ENCODE data around the gene SHE. TPM values are rescaled to one million over a fixed set of nuclear protein-coding genes. Genes with fewer than 3 reads are reported as not detected.

Gene SHE
- total and polyA plus RNA-seq, 2 donors, result 2.7 to 7.6 TPM

DNA sequence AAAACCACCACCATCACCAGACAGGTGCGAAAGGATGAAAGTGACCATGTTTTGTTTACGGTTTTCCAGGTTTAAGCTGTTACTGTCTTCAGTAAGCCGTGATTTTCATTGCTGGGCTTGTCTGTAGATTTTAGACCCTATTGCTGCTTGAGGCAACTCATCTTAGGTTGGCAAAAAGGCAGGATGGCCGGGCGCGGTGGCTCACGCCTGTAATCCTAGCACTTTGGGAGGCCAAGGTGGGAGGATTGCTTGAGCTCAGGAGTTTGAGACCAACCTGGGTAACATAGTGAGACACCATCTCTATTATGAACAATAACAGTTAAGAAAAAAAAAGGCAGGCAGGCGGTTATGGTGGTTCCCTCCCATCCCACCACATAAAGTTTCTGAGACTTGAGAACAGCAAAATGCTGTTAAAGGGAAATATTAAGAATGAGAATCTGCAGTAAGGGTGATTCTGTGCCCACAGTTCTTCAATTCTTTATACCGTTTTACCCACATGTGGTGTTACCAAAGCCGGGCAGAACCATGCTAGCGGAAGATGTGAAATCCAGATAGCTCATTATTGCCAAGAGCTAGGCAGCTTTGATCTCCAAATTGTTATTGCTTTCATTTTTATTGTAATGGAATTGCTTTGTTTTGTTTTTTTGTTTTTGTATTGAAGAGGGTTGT is 34.6 kb downstream of the SHE start:
- Histone ChIP-seq H3K27ac (ENCODE audit: low read depth in 1 of 2, low read length in 1 of 2) (no peak overlapping the region), H3K9me3 (ENCODE audit: control insufficient read depth in 2 of 2, insufficient read depth in 1 of 2, low read length in 1 of 2) (no peaks in the 10 kb centered on the region), H3K36me3 (ENCODE audit: control insufficient read depth in 2 of 2, insufficient read depth in 2 of 2, low read length in 1 of 2) (no peaks in the 10 kb centered on the region), H3K4me3 (ENCODE audit: low read length in 2 of 2) (no peak overlapping the region), H3K27me3 (ENCODE audit: control insufficient read depth in 2 of 2, insufficient read depth in 1 of 2, low read length in 1 of 2) (no peaks in the 10 kb centered on the region), H3K4me1 (ENCODE audit: control insufficient read depth in 2 of 2, insufficient read depth in 2 of 2, low read length in 2 of 2) (peaks cover 16 to 47% of the 10 kb centered on the region in 2 donors)
- WGBS, result 84% methylated on average over 11 of the region's 11 CpGs
- no peak for DNase-seq (ENCODE audit: low read depth in 6 of 9, low spot score in 9 of 9)

DNA sequence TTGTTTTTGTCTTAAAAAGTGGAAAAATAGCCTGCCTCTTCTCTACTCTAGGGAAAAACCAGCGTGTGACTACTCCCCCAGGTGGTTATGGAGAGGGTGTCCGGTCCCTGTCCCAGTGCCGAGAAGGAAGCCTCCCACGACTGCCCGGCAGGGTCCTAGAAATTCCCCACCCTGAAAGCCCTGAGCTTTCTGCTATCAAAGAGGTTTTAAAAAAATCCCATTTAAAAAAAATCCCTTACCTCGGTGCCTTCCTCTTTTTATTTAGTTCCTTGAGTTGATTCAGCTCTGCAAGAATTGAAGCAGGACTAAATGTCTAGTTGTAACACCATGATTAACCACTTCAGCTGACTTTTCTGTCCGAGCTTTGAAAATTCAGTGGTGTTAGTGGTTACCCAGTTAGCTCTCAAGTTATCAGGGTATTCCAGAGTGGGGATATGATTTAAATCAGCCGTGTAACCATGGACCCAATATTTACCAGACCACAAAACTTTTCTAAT is 35.2 kb downstream of the SHE start:
- H3K27me3 ChIP-seq (ENCODE audit: control insufficient read depth in 2 of 2, insufficient read depth in 1 of 2, low read length in 1 of 2), result no peaks in the 10 kb centered on the region
- DNase-seq (ENCODE audit: low read depth in 6 of 9, low spot score in 9 of 9), result no peak
- H3K9me3 ChIP-seq (ENCODE audit: control insufficient read depth in 2 of 2, insufficient read depth in 1 of 2, low read length in 1 of 2), result no peaks in the 10 kb centered on the region
- H3K27ac ChIP-seq (ENCODE audit: low read depth in 1 of 2, low read length in 1 of 2), result peak overlapping the region in 1 of 2 donors; percentile 13
- no peaks in the 10 kb centered on the region for H3K36me3 ChIP-seq (ENCODE audit: control insufficient read depth in 2 of 2, insufficient read depth in 2 of 2, low read length in 1 of 2)
- 39% methylated on average over 8 of the region's 8 CpGs for WGBS
- no peak overlapping the region for H3K4me3 ChIP-seq (ENCODE audit: low read length in 2 of 2)
- peaks cover 16 to 47% of the 10 kb centered on the region in 2 donors for H3K4me1 ChIP-seq (ENCODE audit: control insufficient read depth in 2 of 2, insufficient read depth in 2 of 2, low read length in 2 of 2)

DNA sequence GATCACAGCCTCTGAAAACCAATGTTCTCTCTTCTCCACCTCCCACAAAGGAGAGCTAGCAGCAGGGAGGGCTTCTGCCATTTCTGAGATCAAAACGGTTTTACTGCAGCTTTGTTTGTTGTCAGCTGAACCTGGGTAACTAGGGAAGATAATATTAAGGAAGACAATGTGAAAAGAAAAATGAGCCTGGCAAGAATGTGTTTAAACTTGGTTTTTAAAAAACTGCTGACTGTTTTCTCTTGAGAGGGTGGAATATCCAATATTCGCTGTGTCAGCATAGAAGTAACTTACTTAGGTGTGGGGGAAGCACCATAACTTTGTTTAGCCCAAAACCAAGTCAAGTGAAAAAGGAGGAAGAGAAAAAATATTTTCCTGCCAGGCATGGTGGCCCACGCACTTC is 36.0 kb downstream of the SHE start:
- Histone ChIP-seq H3K4me1 (ENCODE audit: control insufficient read depth in 2 of 2, insufficient read depth in 2 of 2, low read length in 2 of 2) (peaks cover 16 to 49% of the 10 kb centered on the region in 2 donors), H3K4me3 (ENCODE audit: low read length in 2 of 2) (no peak overlapping the region), H3K36me3 (ENCODE audit: control insufficient read depth in 2 of 2, insufficient read depth in 2 of 2, low read length in 1 of 2) (no peaks in the 10 kb centered on the region), H3K27me3 (ENCODE audit: control insufficient read depth in 2 of 2, insufficient read depth in 1 of 2, low read length in 1 of 2) (no peaks in the 10 kb centered on the region), H3K27ac (ENCODE audit: low read depth in 1 of 2, low read length in 1 of 2) (peak overlapping the region; percentile 25 to 67), H3K9me3 (ENCODE audit: control insufficient read depth in 2 of 2, insufficient read depth in 1 of 2, low read length in 1 of 2) (no peaks in the 10 kb centered on the region)
- 63% methylated on average over 3 of the region's 3 CpGs for WGBS
- peak in 1 of 9 donors; percentile 47 for DNase-seq (ENCODE audit: low read depth in 6 of 9, low spot score in 9 of 9)

- peaks cover 16 to 54% of the 10 kb centered on the region in 2 donors for H3K4me1 ChIP-seq (ENCODE audit: control insufficient read depth in 2 of 2, insufficient read depth in 2 of 2, low read length in 2 of 2)
- H3K9me3 ChIP-seq (ENCODE audit: control insufficient read depth in 2 of 2, insufficient read depth in 1 of 2, low read length in 1 of 2), result no peaks in the 10 kb centered on the region
- WGBS, result 85% methylated on average over 8 of the region's 8 CpGs
- no peaks in the 10 kb centered on the region for H3K27me3 ChIP-seq (ENCODE audit: control insufficient read depth in 2 of 2, insufficient read depth in 1 of 2, low read length in 1 of 2)
- no peak for DNase-seq (ENCODE audit: low read depth in 6 of 9, low spot score in 9 of 9)
- no peaks in the 10 kb centered on the region for H3K36me3 ChIP-seq (ENCODE audit: control insufficient read depth in 2 of 2, insufficient read depth in 2 of 2, low read length in 1 of 2)
- H3K4me3 ChIP-seq (ENCODE audit: low read length in 2 of 2), result no peak overlapping the region
- peak overlapping the region; percentile 25 to 67 for H3K27ac ChIP-seq (ENCODE audit: low read depth in 1 of 2, low read length in 1 of 2)
These were observed 36.5 kb downstream of the SHE start for GRCh38 chr1:154465621-154466195.

DNA sequence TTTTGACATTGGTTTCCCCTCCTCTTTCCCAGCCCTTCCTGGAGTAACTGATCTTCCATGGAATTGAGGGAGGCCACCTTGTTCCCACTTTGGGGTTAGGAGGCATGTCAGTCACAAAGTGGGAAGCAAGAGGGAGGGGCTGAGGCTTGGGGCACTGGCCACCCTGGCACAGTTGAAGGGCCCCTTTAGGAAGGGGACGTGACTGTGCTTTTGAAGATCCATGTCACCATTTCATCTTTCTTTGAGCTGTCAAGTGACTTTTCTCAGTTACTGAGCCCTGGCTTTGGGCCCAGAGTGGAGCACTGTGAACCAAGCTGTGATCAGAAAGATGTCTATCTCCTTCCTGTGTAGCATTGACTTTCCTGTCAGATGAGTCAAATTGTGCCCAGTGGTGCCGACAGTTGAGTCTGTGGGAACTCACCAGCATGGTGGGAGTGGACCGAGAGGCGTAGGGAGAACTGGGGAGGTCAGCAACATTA is 38.7 kb downstream of the SHE start:
- Histone ChIP-seq H3K4me1 (ENCODE audit: control insufficient read depth in 2 of 2, insufficient read depth in 2 of 2, low read length in 2 of 2) (peaks cover 16 to 57% of the 10 kb centered on the region in 2 donors), H3K9me3 (ENCODE audit: control insufficient read depth in 2 of 2, insufficient read depth in 1 of 2, low read length in 1 of 2) (no peaks in the 10 kb centered on the region), H3K36me3 (ENCODE audit: control insufficient read depth in 2 of 2, insufficient read depth in 2 of 2, low read length in 1 of 2) (no peaks in the 10 kb centered on the region), H3K27me3 (ENCODE audit: control insufficient read depth in 2 of 2, insufficient read depth in 1 of 2, low read length in 1 of 2) (no peaks in the 10 kb centered on the region), H3K4me3 (ENCODE audit: low read length in 2 of 2) (no peak overlapping the region), H3K27ac (ENCODE audit: low read depth in 1 of 2, low read length in 1 of 2) (peak overlapping the region; percentile 67 to 72)
- DNase-seq (ENCODE audit: low read depth in 6 of 9, low spot score in 9 of 9), result peak in 3 of 9 donors; percentile 36 to 76 (median 36)
- WGBS, result 14% methylated on average over 4 of the region's 4 CpGs

- 78% methylated on average over 15 of the region's 15 CpGs for WGBS
- no peak overlapping the region for H3K27ac ChIP-seq (ENCODE audit: low read depth in 1 of 2, low read length in 1 of 2)
- DNase-seq (ENCODE audit: low read depth in 6 of 9, low spot score in 9 of 9), result peak in 1 of 9 donors; percentile 52
These were observed 41.4 kb downstream of the SHE start for GRCh38 chr1:154460695-154461260.

GRCh38 chr1:154459080-154459479 is 43.1 kb downstream of the SHE start:
- Histone ChIP-seq H3K4me3 (ENCODE audit: low read length in 2 of 2) (no peak overlapping the region), H3K27ac (ENCODE audit: low read depth in 1 of 2, low read length in 1 of 2) (no peak overlapping the region), H3K27me3 (ENCODE audit: control insufficient read depth in 2 of 2, insufficient read depth in 1 of 2, low read length in 1 of 2) (no peaks in the 10 kb centered on the region), H3K4me1 (ENCODE audit: control insufficient read depth in 2 of 2, insufficient read depth in 2 of 2, low read length in 2 of 2) (peaks cover 6 to 26% of the 10 kb centered on the region in 2 donors), H3K36me3 (ENCODE audit: control insufficient read depth in 2 of 2, insufficient read depth in 2 of 2, low read length in 1 of 2) (no peaks in the 10 kb centered on the region), H3K9me3 (ENCODE audit: control insufficient read depth in 2 of 2, insufficient read depth in 1 of 2, low read length in 1 of 2) (no peaks in the 10 kb centered on the region)
- DNase-seq (ENCODE audit: low read depth in 6 of 9, low spot score in 9 of 9), result no peak

More at GRCh38 chr1:154460695-154461260, 41.4 kb downstream of the SHE start:
- no peak overlapping the region for H3K4me3 ChIP-seq (ENCODE audit: low read length in 2 of 2)
- H3K4me1 ChIP-seq (ENCODE audit: control insufficient read depth in 2 of 2, insufficient read depth in 2 of 2, low read length in 2 of 2), result peaks cover 14 to 36% of the 10 kb centered on the region in 2 donors
- no peaks in the 10 kb centered on the region for H3K27me3 ChIP-seq (ENCODE audit: control insufficient read depth in 2 of 2, insufficient read depth in 1 of 2, low read length in 1 of 2)
- no peaks in the 10 kb centered on the region for H3K9me3 ChIP-seq (ENCODE audit: control insufficient read depth in 2 of 2, insufficient read depth in 1 of 2, low read length in 1 of 2)
- H3K36me3 ChIP-seq (ENCODE audit: control insufficient read depth in 2 of 2, insufficient read depth in 2 of 2, low read length in 1 of 2), result no peaks in the 10 kb centered on the region

DNA sequence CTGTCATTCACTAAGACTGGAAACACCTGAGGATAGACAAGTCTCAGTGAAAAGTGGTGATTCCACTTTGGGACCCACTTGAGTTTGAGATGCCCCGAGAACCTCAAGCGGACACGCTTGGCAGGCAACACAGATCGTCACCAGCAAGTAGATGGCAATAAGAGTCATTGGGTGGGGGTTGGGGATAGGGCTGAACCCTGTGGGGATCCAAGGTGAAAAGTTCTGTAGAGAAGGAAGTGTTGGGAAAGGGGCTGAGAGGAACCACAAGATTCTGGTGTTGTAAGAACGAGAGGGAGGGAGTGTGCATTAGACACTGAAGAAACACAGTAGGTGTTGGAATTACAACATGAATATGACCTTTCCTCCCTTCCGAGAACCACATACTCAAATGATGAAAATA is 45.6 kb downstream of the SHE start:
- Histone ChIP-seq H3K4me3 (ENCODE audit: low read length in 2 of 2) (no peak overlapping the region), H3K27ac (ENCODE audit: low read depth in 1 of 2, low read length in 1 of 2) (no peak overlapping the region), H3K9me3 (ENCODE audit: control insufficient read depth in 2 of 2, insufficient read depth in 1 of 2, low read length in 1 of 2) (no peaks in the 10 kb centered on the region), H3K36me3 (ENCODE audit: control insufficient read depth in 2 of 2, insufficient read depth in 2 of 2, low read length in 1 of 2) (no peaks in the 10 kb centered on the region), H3K4me1 (ENCODE audit: control insufficient read depth in 2 of 2, insufficient read depth in 2 of 2, low read length in 2 of 2) (peaks cover 0 to 23% of the 10 kb centered on the region in 2 donors), H3K27me3 (ENCODE audit: control insufficient read depth in 2 of 2, insufficient read depth in 1 of 2, low read length in 1 of 2) (peaks cover 0 to 3% of the 10 kb centered on the region in 2 donors)
- DNase-seq (ENCODE audit: low read depth in 6 of 9, low spot score in 9 of 9), result no peak
- 97% methylated on average over 6 of the region's 6 CpGs for WGBS

All from thymus (tissue), 11 donors.